ENCODE measurements around the gene PDIA6.

Gene PDIA6, protein sequence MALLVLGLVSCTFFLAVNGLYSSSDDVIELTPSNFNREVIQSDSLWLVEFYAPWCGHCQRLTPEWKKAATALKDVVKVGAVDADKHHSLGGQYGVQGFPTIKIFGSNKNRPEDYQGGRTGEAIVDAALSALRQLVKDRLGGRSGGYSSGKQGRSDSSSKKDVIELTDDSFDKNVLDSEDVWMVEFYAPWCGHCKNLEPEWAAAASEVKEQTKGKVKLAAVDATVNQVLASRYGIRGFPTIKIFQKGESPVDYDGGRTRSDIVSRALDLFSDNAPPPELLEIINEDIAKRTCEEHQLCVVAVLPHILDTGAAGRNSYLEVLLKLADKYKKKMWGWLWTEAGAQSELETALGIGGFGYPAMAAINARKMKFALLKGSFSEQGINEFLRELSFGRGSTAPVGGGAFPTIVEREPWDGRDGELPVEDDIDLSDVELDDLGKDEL

DNA sequence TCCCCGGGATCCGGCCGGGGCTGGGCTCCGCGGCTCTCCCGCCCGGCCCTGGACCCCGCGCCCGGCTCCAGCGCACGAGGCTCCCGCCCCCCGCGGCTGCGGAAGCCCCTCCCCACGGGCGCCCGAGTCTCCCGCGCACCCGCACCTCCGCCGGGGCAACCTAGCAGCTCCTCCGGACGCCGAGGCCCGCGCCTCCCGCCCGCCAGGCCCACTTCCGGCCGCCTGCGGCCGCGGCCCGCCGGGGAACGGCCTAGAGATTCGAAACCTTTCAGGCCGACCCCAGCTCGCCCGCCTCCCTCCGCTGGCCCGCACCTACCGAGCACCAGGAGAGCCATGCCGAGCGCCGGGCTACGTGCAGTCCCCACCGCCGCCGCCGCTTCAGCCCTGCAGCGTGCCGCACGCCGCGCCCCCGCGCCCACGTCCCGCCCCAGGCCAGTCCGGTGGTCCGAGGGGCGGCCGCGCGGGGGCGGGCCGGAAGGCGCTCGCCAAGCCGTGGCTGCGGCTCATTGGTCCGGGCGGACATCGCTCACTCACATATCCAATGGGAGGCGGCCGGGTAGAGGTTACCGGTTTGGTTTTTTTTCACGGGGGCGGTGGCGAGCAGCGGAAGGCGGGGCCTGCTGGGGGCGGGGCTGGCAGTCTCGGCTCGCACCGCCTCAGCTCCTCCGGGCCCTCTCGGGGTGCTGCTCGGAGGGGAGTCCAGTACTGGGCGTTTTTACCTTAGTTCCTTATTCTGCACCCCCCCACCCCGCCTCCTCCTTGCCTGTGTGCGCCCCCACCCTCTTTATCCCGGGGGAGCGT is at the start of gene PDIA6:
Gene PDIA6, minus strand, starts transcription at position 424 of the 801 bp plus-strand sequence. Its CDS starts 89 bp downstream, at position 335.
- TF ChIP-seq ZBTB7A (IDR thresholded peaks at IDR 0.05; ENCODE audit: low read depth) (no peak), TAF1 (IDR thresholded peaks at IDR 0.05; ENCODE audit: low read depth) (peak; percentile 69; the same call in 1 of the 2 replicates), EGR1 (IDR thresholded peaks at IDR 0.05) (peak; percentile 88), CREB1 (IDR thresholded peaks at IDR 0.05; ENCODE audit: low read depth) (peak; percentile 61; the same call in 1 of the 2 replicates), CEBPB (IDR thresholded peaks at IDR 0.05) (no peak)

DNA sequence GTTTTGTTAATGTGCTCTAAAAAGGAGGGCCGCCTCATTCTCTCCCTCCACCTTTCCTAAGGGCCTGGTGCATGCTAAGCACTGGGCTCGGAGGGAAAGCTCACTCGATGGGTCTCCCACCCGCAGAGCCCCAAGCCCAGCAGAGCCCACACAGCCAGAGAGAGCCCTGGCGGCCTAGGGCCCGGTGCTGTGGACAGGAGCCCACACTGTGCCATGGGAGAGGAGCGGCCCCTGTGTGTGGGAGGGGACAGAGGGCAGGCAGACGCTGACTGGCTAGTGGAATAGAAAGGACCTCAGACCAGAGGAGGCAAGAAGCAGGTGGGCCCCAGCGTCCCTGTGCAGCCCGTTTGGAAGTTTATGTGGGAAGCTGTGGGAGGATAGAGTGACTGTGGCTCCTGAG is 49.7 kb upstream of the PDIA6 start:
- TF ChIP-seq TEAD4 (IDR thresholded peaks at IDR 0.05) (no peak), EGR1 (IDR thresholded peaks at IDR 0.05) (no peak), TAF1 (IDR thresholded peaks at IDR 0.05; ENCODE audit: low read depth) (no peak), CREB1 (IDR thresholded peaks at IDR 0.05; ENCODE audit: low read depth) (no peak), ZBTB7A (IDR thresholded peaks at IDR 0.05; ENCODE audit: low read depth) (no peak), TCF12 (IDR thresholded peaks at IDR 0.05; ENCODE audit: low read depth) (no peak), EP300 (IDR thresholded peaks at IDR 0.05; ENCODE audit: borderline replicate concordance) (no peak), USF1 (IDR thresholded peaks at IDR 0.05) (no peak), FOXM1 (IDR thresholded peaks at IDR 0.05; ENCODE audit: borderline replicate concordance, low read depth) (no peak), NFIC (IDR thresholded peaks at IDR 0.05) (no peak), YY1 (IDR thresholded peaks at IDR 0.05; ENCODE audit: low read depth) (no peak), REST (IDR thresholded peaks at IDR 0.05; ENCODE audit: low read depth) (no peak), CEBPB (IDR thresholded peaks at IDR 0.05) (no peak), RAD21 (IDR thresholded peaks at IDR 0.05; ENCODE audit: low read depth) (no peak)
- TF ChIP-seq, protein P1, sequence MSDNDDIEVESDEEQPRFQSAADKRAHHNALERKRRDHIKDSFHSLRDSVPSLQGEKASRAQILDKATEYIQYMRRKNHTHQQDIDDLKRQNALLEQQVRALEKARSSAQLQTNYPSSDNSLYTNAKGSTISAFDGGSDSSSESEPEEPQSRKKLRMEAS (IDR thresholded peaks at IDR 0.05), result no peak

GRCh38 chr2:10861765-10862164 is 49.2 kb upstream of the PDIA6 start:
- TF ChIP-seq FOXM1 (IDR thresholded peaks at IDR 0.05; ENCODE audit: borderline replicate concordance, low read depth), result no peak
- TF ChIP-seq REST (IDR thresholded peaks at IDR 0.05; ENCODE audit: low read depth), result no peak
- TF ChIP-seq TCF12 (IDR thresholded peaks at IDR 0.05; ENCODE audit: low read depth), result no peak
- TF ChIP-seq EGR1 (IDR thresholded peaks at IDR 0.05), result no peak
- TF ChIP-seq CREB1 (IDR thresholded peaks at IDR 0.05; ENCODE audit: low read depth), result no peak
- no peak for TF ChIP-seq EP300 (IDR thresholded peaks at IDR 0.05; ENCODE audit: borderline replicate concordance)
- TF ChIP-seq USF1 (IDR thresholded peaks at IDR 0.05), result no peak
- TF ChIP-seq NFIC (IDR thresholded peaks at IDR 0.05), result no peak
- TF ChIP-seq YY1 (IDR thresholded peaks at IDR 0.05; ENCODE audit: low read depth), result no peak
- TF ChIP-seq TEAD4 (IDR thresholded peaks at IDR 0.05), result no peak
- no peak for TF ChIP-seq ZBTB7A (IDR thresholded peaks at IDR 0.05; ENCODE audit: low read depth)
- TF ChIP-seq TAF1 (IDR thresholded peaks at IDR 0.05; ENCODE audit: low read depth), result no peak
- no peak for TF ChIP-seq RAD21 (IDR thresholded peaks at IDR 0.05; ENCODE audit: low read depth)
- TF ChIP-seq, protein P1 (IDR thresholded peaks at IDR 0.05), result no peak

DNA sequence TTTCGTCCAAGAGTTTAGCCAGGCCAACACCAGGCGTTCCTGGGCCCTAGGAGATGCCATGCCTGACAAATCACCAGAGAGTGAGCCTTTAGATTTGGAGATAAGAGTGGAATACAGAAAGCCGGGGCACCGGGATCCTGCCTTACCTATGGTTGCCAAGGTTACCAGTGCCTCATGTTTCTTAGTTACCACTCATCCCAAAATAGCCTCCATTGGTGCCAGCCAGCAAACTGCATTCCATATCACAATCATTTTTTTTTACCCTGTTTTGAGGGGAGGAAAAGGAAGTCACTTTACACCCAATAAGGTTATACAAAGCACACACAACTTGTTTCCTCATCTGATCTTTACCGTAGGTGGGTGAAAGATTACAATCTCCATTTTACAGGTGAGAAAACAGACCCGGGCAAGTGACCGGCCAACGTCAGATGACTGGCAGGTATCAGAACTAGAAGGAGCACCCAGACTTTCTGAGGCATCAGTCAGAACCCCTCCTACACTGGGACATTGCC is 48.3 kb upstream of the PDIA6 start:
- TF ChIP-seq USF1 (IDR thresholded peaks at IDR 0.05) (no peak), EP300 (IDR thresholded peaks at IDR 0.05; ENCODE audit: borderline replicate concordance) (no peak), ZBTB7A (IDR thresholded peaks at IDR 0.05; ENCODE audit: low read depth) (no peak), RAD21 (IDR thresholded peaks at IDR 0.05; ENCODE audit: low read depth) (no peak), CEBPB (IDR thresholded peaks at IDR 0.05) (no peak), EGR1 (IDR thresholded peaks at IDR 0.05) (no peak), CREB1 (IDR thresholded peaks at IDR 0.05; ENCODE audit: low read depth) (no peak), REST (IDR thresholded peaks at IDR 0.05; ENCODE audit: low read depth) (no peak), YY1 (IDR thresholded peaks at IDR 0.05; ENCODE audit: low read depth) (no peak), TAF1 (IDR thresholded peaks at IDR 0.05; ENCODE audit: low read depth) (no peak), FOXM1 (IDR thresholded peaks at IDR 0.05; ENCODE audit: borderline replicate concordance, low read depth) (no peak), NFIC (IDR thresholded peaks at IDR 0.05) (no peak), TEAD4 (IDR thresholded peaks at IDR 0.05) (no peak), TCF12 (IDR thresholded peaks at IDR 0.05; ENCODE audit: low read depth) (no peak)
- TF ChIP-seq, protein P1 (IDR thresholded peaks at IDR 0.05), result no peak

Measured in Ishikawa (cell line).